GM10266 (cell line): Measurements from ENCODE around the gene CDH11.

Experiments used
- DNase-seq: peaks from one replicate; pipeline ENCODE4 v3.0.0; 2012; ENCODE audit errors: extremely low spot score
- TF ChIP-seq, protein P1 (sequence below): IDR thresholded peaks from 2 replicates; pipeline ENCODE4 v1.5.1; 2012; ENCODE audit warnings: mild to moderate bottlenecking, low read depth; ENCODE audit not compliant: control insufficient read depth, insufficient read depth; ENCODE audit errors: missing control alignments

CDH11 gene

DNA sequence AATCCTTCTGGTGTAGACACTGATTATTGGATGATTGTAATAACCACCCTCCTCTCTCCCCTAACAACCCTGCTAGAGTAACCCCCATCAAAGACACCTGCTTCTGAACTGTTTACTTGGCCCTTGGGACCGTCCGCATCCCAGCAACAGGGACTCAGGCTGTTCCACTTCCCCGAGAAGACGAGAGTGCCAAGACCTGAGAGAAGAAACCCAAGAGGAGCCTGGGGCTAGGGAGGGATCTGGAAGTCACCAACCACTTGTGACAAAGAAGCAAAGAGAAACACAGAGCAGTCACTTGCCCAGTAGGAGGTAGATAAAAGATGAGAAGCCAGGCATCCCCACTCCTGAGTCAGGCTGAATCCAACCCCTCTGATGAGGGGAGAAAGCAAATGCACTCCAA, 84.3 kb downstream of the CDH11 start:
- TF ChIP-seq, protein P1, sequence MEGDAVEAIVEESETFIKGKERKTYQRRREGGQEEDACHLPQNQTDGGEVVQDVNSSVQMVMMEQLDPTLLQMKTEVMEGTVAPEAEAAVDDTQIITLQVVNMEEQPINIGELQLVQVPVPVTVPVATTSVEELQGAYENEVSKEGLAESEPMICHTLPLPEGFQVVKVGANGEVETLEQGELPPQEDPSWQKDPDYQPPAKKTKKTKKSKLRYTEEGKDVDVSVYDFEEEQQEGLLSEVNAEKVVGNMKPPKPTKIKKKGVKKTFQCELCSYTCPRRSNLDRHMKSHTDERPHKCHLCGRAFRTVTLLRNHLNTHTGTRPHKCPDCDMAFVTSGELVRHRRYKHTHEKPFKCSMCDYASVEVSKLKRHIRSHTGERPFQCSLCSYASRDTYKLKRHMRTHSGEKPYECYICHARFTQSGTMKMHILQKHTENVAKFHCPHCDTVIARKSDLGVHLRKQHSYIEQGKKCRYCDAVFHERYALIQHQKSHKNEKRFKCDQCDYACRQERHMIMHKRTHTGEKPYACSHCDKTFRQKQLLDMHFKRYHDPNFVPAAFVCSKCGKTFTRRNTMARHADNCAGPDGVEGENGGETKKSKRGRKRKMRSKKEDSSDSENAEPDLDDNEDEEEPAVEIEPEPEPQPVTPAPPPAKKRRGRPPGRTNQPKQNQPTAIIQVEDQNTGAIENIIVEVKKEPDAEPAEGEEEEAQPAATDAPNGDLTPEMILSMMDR = no peak
- DNase-seq = no peak

DNA sequence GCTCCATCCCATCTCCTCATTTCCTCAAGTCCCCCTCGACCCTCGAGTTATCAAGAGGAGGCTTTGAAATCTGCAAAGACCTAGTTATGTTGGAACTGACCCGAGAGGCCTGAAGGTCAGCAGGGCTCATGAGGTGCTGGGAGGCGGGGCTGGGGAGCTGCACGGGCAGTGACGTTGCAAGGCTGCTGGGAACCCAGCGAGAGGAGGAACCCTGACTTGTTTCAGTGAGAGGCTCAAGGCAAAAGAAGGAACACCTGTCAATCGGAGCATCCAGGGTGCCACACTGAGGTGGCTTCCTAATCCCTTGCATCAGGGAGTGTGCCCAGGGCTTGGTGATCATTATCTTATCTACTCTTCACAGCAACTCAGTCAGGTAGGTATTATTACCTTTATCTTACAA, 86.9 kb downstream of the CDH11 start:
- TF ChIP-seq, protein P1 = no peak
- no peak for DNase-seq

DNA sequence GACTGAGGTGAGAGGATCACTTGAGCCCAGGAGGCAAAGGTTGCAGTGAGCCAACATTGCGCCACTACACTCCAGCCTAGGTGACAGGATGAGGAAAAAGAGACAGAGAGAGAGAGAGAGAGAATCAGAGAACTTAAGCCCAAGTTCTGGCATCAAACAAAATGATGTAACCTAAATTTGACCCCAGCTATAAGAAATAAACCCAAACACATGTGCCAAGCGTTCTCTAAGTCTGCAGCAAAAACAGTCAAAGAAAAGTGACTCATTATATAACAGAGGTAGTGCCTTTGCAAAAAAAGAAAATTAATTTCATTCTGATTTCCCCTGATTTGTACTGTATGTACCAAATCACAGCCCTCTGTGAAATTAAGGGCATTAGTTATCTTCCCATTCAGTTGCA, 89.5 kb downstream of the CDH11 start:
- TF ChIP-seq, protein P1 = no peak
- no peak for DNase-seq

DNA sequence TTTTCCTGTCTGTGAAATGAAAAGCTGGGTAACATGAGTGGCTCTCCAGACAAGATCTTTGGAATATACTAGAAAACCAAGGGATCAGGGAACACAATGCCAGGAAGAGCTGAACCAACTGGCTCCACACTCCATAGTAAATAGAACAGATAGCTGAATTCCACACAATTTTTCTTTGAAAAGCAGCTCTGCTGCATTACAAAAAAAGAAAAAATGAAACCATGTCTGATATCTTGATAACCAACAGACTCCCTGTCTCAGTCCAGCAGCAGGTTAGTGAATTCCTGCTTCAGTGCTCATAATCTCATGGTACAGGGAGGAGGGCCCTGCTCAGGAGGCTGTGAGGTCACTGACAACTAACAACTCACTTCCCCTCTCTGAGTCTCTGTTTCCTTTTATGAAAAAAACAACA, 97.1 kb downstream of the CDH11 start:
- DNase-seq = no peak
- TF ChIP-seq, protein P1 = no peak

DNA sequence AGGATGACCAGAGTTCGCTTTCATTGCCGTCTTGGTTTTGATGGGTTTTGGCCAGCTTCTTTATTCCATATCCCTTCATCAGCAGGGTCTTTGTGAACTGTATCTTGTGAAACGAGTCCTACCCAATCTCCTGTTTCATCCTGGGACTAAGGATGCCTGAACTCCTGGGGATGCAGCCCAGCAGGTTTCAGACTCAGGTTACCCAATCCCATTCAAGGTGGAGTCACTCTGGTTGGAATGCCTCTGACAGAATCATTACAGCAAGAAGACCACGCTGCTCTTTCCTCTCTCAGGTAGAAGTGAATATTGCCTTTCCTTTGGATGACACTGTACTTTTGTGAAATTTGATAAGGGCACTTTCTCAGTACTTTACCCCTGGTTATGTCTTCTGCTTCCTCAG, 98.1 kb downstream of the CDH11 start:
- no peak for DNase-seq
- TF ChIP-seq, protein P1 = no peak

DNA sequence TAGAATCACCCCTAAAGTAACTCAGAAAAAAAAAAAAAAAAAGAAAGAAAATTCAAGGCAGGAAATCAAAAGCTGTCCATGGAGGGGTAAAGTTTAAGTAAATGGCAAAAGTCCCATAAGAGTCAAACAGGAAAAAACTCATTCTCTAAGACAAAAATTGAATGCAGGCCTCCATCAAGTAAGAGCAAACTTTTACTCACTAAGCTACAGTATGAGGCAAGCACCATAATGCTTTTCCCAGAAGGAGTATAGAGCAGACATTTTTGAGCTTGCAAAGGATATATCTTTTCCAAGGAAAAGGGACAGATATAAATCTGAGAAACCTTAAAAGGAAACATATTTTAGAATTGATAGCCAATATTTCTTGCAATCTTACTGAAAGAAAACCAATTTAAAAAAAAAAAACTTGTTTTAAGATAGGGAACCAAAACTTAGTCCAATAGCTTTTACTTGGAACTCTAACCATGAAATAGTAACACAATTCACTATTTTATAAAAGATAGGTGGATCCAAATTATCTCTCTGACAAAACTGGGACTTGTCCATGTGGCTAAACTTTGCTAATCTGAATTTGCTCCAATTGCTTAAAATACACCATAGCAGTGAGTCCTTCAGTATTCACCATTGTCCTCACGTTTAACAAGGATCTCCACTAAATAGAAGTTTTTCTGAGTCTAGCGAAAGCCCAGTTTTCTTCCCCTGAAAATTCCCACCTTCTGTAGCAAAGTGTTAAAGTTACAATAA, 99.8 kb downstream of the CDH11 start:
- DNase-seq = no peak
- TF ChIP-seq, protein P1 = no peak

DNA sequence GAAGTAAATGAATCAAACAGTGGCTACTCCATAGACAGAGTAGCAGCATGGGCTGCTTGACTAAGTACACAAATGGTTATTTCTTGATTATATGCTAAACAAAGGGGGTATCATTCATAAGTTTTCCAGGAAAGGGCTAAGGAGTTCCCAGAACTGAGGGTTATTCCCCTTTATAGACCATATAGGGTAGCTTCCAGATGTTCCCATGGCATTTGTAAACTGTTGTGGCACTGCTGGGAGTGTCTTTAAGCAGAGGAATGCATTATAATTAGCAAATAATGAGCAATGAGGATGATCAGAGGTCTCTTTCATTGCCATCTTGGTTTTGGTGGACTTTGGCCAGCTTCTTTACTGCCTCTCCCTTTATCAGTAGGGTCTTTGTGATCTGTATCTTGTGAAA, 105.1 kb downstream of the CDH11 start:
- TF ChIP-seq, protein P1 = no peak
- no peak for DNase-seq
